GM12865 (cell line): ENCODE results near the gene TMEM44.

ENCODE experiments used
- DNase-seq: peaks from one replicate; pipeline ENCODE4 v3.0.0; 2010; ENCODE audit warnings: low read depth
- H3K4me3 ChIP-seq: 2 replicates; pipeline ENCODE4 v1.5.1; 2011; ENCODE audit warnings: mild to moderate bottlenecking, low read depth, low read length, control low read depth
- TF ChIP-seq, protein P1 (sequence below): IDR thresholded peaks from 2 replicates; pipeline ENCODE4 v1.5.1; 2011; ENCODE audit warnings: low read length, control low read depth, low read depth, inconsistent platforms; ENCODE audit not compliant: insufficient read depth; ENCODE audit errors: missing control alignments

Gene TMEM44

DNA sequence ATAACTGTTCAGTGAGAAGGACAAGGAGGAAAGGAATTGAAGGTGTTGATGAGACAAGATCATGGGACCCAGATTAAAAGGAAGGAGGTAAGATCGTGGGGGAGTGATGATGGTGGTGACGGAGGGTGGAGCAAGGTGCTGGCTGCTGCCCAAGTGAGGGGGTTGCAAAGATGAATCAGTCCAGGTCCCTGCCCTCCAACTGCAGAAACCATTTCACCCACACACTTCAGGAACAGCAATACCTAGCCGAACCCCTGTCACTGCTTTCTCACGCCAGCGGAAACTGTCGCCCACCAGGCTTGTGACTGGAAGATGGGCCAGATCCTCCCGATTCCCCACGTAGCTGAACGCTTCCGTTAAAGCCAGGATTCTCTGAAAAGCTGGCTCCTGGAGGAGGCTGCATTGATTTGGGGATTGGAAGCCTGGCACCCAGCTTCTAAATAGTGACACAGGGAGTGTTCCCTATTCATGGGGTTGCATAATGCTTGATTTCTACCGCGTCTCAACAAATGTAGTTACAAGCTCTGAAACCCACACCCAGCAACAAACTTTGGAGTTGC, 41.9 kb upstream of the TMEM44 start:
- H3K4me3 ChIP-seq = no peak overlapping the region
- DNase-seq = peak; percentile 59
- TF ChIP-seq, protein P1, sequence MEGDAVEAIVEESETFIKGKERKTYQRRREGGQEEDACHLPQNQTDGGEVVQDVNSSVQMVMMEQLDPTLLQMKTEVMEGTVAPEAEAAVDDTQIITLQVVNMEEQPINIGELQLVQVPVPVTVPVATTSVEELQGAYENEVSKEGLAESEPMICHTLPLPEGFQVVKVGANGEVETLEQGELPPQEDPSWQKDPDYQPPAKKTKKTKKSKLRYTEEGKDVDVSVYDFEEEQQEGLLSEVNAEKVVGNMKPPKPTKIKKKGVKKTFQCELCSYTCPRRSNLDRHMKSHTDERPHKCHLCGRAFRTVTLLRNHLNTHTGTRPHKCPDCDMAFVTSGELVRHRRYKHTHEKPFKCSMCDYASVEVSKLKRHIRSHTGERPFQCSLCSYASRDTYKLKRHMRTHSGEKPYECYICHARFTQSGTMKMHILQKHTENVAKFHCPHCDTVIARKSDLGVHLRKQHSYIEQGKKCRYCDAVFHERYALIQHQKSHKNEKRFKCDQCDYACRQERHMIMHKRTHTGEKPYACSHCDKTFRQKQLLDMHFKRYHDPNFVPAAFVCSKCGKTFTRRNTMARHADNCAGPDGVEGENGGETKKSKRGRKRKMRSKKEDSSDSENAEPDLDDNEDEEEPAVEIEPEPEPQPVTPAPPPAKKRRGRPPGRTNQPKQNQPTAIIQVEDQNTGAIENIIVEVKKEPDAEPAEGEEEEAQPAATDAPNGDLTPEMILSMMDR = no peak

GRCh38 chr3:194673761-194674160, 40.5 kb upstream of the TMEM44 start:
- no peak for DNase-seq
- TF ChIP-seq, protein P1 = no peak
- no peak overlapping the region for H3K4me3 ChIP-seq

GRCh38 chr3:194672876-194673275, 39.7 kb upstream of the TMEM44 start:
- H3K4me3 ChIP-seq = peak overlapping the region; percentile 95
- no peak for DNase-seq
- TF ChIP-seq, protein P1 = no peak

DNA sequence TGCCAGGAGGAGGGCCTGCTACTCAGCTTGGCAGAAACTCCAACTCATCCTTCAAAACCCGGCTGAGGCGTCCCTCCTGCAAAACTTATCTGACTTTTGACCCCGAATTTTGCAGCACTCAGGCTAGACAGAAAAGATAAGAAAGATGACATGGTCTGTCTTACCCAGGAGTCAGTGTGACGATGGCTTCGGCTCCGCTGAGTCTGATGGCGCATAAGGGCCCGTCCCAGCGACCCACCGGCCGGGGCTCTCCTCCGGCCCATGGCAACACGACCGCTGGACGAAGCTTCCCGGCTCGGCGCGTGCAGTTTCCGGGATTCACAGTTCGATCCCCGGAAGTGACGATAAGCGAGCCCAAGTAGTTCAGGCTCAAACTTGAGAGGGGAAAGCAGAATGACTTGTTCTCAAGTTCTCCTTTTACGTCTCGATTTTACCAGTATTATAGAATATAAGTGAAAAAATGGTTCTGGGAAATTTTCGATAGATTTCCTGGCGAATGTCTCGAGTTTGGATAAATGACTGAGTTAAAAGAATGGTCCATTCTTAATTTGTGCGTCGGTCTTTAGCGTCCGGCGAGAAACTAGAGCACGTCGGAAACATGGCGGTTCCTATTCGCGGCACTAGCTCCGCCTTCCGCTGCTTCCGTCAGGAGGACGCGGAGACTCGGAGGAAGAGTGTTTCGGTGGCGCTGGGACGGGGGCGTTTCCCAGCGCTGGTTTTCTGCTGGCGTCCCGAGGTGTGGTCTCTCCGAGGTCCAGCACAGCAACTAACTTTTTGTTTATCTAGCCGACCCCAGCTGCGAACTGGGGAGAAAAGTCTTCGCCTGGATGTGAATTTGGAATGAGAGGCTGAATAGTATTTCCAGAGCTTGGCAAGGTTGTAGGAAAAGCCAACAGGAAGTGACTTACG, 38.9 kb upstream of the TMEM44 start, which contains the start of gene LSG1:
Gene LSG1, minus strand, starts transcription at position 292 of the 909 bp plus-strand sequence. Its CDS starts 29 bp downstream, at position 263.
- TF ChIP-seq, protein P1 = no peak
- H3K4me3 ChIP-seq = peak within 1 kb of the TSS; percentile 95
- peak; percentile 97 for DNase-seq

DNA sequence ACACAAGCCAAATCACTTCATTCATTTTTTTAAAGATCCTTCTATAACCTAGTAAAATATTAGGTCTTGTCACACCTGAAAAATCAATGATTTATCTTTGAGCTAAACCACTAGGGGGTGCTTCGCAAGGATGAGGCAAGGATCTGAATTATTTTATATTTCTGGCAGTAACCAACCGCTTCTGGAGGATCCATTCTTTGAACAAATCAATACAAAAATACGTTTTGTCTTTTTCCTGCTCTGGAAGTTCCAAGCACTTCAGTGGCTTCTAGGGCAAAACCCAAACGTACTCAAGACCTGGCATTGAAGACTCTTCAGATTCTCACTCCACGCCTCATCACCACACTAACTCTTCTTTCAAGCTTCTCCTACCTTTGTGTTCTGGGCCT, 38.3 kb upstream of the TMEM44 start:
- DNase-seq = peak; percentile 53
- TF ChIP-seq, protein P1 = peak; percentile 57
- peak overlapping the region; percentile 95 for H3K4me3 ChIP-seq

GRCh38 chr3:194667363-194667762, 34.1 kb upstream of the TMEM44 start:
- DNase-seq = no peak
- H3K4me3 ChIP-seq = no peak overlapping the region
- TF ChIP-seq, protein P1 = no peak
